Fibroblast of lung (primary cell): ENCODE measurements around the gene RAPGEF5. TPM values are rescaled to one million over a fixed set of nuclear protein-coding genes. Genes with fewer than 3 reads are reported as not detected.

ENCODE experiments used
- DNase-seq, 2 donors: peaks; one replicate each; pipeline versions ENCODE4 v3.0.0 to v3.0.0-alpha.2; 2010; ENCODE audit warnings: low read depth in 2 of 2
- H2AFZ ChIP-seq: 2 replicates; pipeline ENCODE4 v1.5.1; 2012; ENCODE audit warnings: low read length, control low read depth, inconsistent platforms
- H3K27ac ChIP-seq: 2 replicates; pipeline ENCODE4 v1.5.1; 2011; ENCODE audit warnings: low read length, control low read depth; ENCODE audit not compliant: insufficient read depth
- H3K27me3 ChIP-seq: 2 replicates; pipeline ENCODE4 v1.5.1; 2011; ENCODE audit warnings: mild to moderate bottlenecking, low read length; ENCODE audit not compliant: control insufficient read depth, insufficient read depth
- H3K36me3 ChIP-seq: 2 replicates; pipeline ENCODE4 v1.5.1; 2011; ENCODE audit warnings: low read length; ENCODE audit not compliant: control insufficient read depth, insufficient read depth
- H3K4me1 ChIP-seq: 2 replicates; pipeline ENCODE4 v1.5.1; 2011; ENCODE audit warnings: low read length; ENCODE audit not compliant: control insufficient read depth, insufficient read depth; ENCODE audit errors: extremely low read depth
- H3K4me2 ChIP-seq: 2 replicates; pipeline ENCODE4 v1.5.1; 2011; ENCODE audit warnings: low read length, control low read depth; ENCODE audit not compliant: insufficient read depth; ENCODE audit errors: extremely low read depth
- H3K4me3 ChIP-seq, 4 experiments: fragments of 200-600 bp in 1 of 4; sonication (generic) in 1 of 4; replicated peaks in 1 of 4; 2 replicates each; pipeline ENCODE4 v1.5.1; 2011 to 2016; ENCODE audit warnings: low read length in 4 of 4, low read depth in 3 of 4, mild to moderate bottlenecking in 3 of 4, control low read depth in 2 of 4, inconsistent platforms in 1 of 4, mixed read lengths in 1 of 4; ENCODE audit not compliant: insufficient read depth in 1 of 4; ENCODE audit errors: control extremely low read depth in 1 of 4
- H3K79me2 ChIP-seq: 2 replicates; pipeline ENCODE4 v1.5.1; 2012; ENCODE audit warnings: mild to moderate bottlenecking, low read length, inconsistent platforms; ENCODE audit not compliant: control insufficient read depth, insufficient read depth
- H3K9ac ChIP-seq: 2 replicates; pipeline ENCODE4 v1.5.1; 2011; ENCODE audit warnings: mild to moderate bottlenecking, low read length, control low read depth; ENCODE audit not compliant: insufficient read depth
- H3K9me3 ChIP-seq: 2 replicates; pipeline ENCODE4 v1.5.1; 2012; ENCODE audit warnings: low read depth, low read length; ENCODE audit not compliant: control insufficient read depth, insufficient read depth
- H4K20me1 ChIP-seq: 2 replicates; pipeline ENCODE4 v1.5.1; 2011; ENCODE audit warnings: low read length; ENCODE audit not compliant: control insufficient read depth, insufficient read depth; ENCODE audit errors: extremely low read depth
- EZH2 ChIP-seq: IDR thresholded peaks from 2 replicates; pipeline ENCODE4 v1.5.1; 2012; ENCODE audit warnings: low read length, control low read depth, mild to moderate bottlenecking; ENCODE audit errors: missing control alignments
- polyA plus RNA-seq, 2 donors: library from polyadenylated mRNA; depleted of rRNA in 1 of 2; stranded (reverse) in 1 of 2; unstranded in 1 of 2; fragments of >200 nt; gene quantifications; 2 replicates each; pipeline ENCODE4 v1.2.1, GENCODE V29; 2011 to 2012; ENCODE audit warnings: missing spikeins in 1 of 2
- total RNA-seq: library from RNA; depleted of rRNA; stranded (reverse); fragments of >200 nt; gene quantifications from 2 replicates; pipeline ENCODE4 v1.2.1, GENCODE V29; 2014
- TF ChIP-seq, protein P1 (sequence below), 2 donors: IDR thresholded peaks in 1 of 2; conservative IDR thresholded peaks in 1 of 2; 1 replicate in 1 of 2; 2 replicates in 1 of 2; pipeline ENCODE4 v1.5.1; 2011 to 2012; ENCODE audit warnings: low read length in 2 of 2, control low read depth in 1 of 2, inconsistent platforms in 1 of 2, low read depth in 1 of 2, mild to moderate bottlenecking in 1 of 2

Gene RAPGEF5
- total and polyA plus RNA-seq, 2 donors (not counting 1 experiment from before 2014, with no cell fraction given): 1.4 to 1.5 TPM

DNA sequence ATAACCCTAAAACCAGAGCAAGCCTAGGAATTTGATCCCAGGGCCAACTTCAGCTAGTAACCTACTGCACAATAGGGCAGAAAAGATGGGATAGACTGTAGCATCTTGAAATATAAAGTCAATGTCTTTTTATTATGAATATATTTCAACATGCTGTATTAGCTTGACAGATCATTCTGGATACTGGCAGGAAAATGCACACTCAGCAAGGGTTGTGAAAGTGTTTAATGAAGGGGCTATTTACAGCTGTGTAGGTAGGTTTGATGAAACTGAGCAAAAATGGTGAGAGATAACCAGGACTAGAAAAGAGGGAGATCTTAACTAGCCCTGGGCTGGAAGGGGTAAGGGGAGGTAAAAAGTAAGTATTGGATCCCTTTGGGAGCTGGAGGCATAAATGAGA, 156.2 kb downstream of the RAPGEF5 start:
- TF ChIP-seq, protein P1, sequence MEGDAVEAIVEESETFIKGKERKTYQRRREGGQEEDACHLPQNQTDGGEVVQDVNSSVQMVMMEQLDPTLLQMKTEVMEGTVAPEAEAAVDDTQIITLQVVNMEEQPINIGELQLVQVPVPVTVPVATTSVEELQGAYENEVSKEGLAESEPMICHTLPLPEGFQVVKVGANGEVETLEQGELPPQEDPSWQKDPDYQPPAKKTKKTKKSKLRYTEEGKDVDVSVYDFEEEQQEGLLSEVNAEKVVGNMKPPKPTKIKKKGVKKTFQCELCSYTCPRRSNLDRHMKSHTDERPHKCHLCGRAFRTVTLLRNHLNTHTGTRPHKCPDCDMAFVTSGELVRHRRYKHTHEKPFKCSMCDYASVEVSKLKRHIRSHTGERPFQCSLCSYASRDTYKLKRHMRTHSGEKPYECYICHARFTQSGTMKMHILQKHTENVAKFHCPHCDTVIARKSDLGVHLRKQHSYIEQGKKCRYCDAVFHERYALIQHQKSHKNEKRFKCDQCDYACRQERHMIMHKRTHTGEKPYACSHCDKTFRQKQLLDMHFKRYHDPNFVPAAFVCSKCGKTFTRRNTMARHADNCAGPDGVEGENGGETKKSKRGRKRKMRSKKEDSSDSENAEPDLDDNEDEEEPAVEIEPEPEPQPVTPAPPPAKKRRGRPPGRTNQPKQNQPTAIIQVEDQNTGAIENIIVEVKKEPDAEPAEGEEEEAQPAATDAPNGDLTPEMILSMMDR (conservative IDR thresholded peaks at IDR 0.05 in 1 of 2, IDR thresholded peaks at IDR 0.05 in 1 of 2; ENCODE audit: low read depth in 1 of 2, low read length in 2 of 2): no peak
- no peak for TF ChIP-seq EZH2
- Histone ChIP-seq H3K79me2 (no peaks in the 10 kb centered on the region), H3K9me3 (no peaks in the 10 kb centered on the region), H3K9ac (no peak overlapping the region), H4K20me1 (no peaks in the 10 kb centered on the region), H3K4me1 (no peaks in the 10 kb centered on the region), H2AFZ (no peak overlapping the region), H3K27me3 (no peaks in the 10 kb centered on the region), H3K4me3 (no peak overlapping the region), H3K27ac (no peak overlapping the region), H3K4me2 (no peak overlapping the region), H3K36me3 (no peaks in the 10 kb centered on the region)
- DNase-seq: no peak

DNA sequence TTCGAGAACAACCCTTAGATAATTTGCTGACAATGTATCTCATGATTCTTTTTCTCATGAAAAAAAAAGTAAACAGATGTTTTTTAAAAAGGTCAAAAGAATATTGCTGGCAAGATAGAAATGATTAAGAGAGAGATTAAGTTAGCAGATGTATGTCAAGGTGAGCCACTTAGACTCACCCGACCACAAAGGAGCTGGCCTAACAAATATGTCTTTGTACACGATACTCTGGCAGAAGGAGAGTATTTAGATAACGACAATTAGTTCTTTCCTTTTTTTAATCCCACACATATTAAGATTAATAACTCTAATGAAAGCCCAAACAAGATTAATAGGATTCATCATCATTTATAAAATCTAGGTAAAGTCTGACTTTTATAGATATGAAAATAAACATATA, 156.7 kb downstream of the RAPGEF5 start:
- no peak for DNase-seq
- TF ChIP-seq EZH2: no peak
- H3K4me2 ChIP-seq: no peak overlapping the region
- H3K27me3 ChIP-seq: no peaks in the 10 kb centered on the region
- no peaks in the 10 kb centered on the region for H3K9me3 ChIP-seq
- H3K4me1 ChIP-seq: no peaks in the 10 kb centered on the region
- H3K4me3 ChIP-seq: no peak overlapping the region
- H2AFZ ChIP-seq: no peak overlapping the region
- H4K20me1 ChIP-seq: no peaks in the 10 kb centered on the region
- no peaks in the 10 kb centered on the region for H3K36me3 ChIP-seq
- no peaks in the 10 kb centered on the region for H3K79me2 ChIP-seq
- H3K9ac ChIP-seq: no peak overlapping the region
- H3K27ac ChIP-seq: no peak overlapping the region

DNA sequence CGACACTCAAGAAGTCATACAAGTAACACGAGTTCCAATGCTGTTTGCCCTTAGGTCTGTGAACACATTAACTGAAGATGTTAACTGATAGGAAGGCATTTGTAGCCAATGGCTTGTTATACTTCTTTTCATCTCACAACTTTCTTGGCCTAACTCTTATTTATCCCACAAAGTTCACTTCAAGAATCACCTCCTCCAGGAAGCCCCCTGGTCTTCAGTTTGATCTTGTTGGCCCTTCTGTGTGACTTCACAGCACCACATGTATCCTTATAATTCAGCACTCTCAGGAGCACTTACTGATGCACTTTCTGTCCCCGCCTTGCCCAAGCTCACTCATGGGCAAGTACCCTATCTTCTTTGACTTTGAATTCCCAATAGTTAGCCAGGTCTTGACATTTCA, 159.6 kb downstream of the RAPGEF5 start:
- Histone ChIP-seq H3K27ac (no peak overlapping the region), H2AFZ (no peak overlapping the region), H3K4me3 (no peak overlapping the region), H3K36me3 (no peaks in the 10 kb centered on the region), H4K20me1 (no peaks in the 10 kb centered on the region), H3K4me2 (no peak overlapping the region), H3K9ac (no peak overlapping the region), H3K9me3 (no peaks in the 10 kb centered on the region), H3K4me1 (no peaks in the 10 kb centered on the region), H3K79me2 (no peaks in the 10 kb centered on the region), H3K27me3 (no peaks in the 10 kb centered on the region)
- TF ChIP-seq, protein P1 (conservative IDR thresholded peaks at IDR 0.05 in 1 of 2, IDR thresholded peaks at IDR 0.05 in 1 of 2; ENCODE audit: low read depth in 1 of 2, low read length in 2 of 2): no peak
- no peak for TF ChIP-seq EZH2
- DNase-seq: no peak
